Gastrocnemius medialis (tissue), 4 donors: ENCODE results near the gene CIROP. TPM values are rescaled to one million over a fixed set of nuclear protein-coding genes. Genes with fewer than 3 reads are reported as not detected.

ENCODE experiments used
- ATAC-seq, 2 donors: fragments of 150-250 bp; one replicate each; pipeline ENCODE4 v1.9.1; 2016
- DNase-seq, 2 donors: peaks; one replicate each; pipeline ENCODE4 v3.0.0-alpha.2; 2019
- H3K27ac ChIP-seq, 4 donors: fragments of 200-600 bp; sonication (generic); 1 replicate in 1 of 4; 2 replicates in 3 of 4; pipeline ENCODE4 v1.5.1; 2016 to 2018; ENCODE audit warnings: mild to moderate bottlenecking in 2 of 4, moderate library complexity in 1 of 4
- H3K27me3 ChIP-seq, 3 donors: fragments of 200-600 bp; sonication (generic) in 2 of 3; 1 replicate in 1 of 3; 2 replicates in 2 of 3; pipeline versions ENCODE4 v1.5.1 to v1.6.0; 2016 to 2019; ENCODE audit warnings: mild to moderate bottlenecking in 1 of 3, moderate library complexity in 1 of 3
- H3K36me3 ChIP-seq, 2 donors: fragments of 200-600 bp; sonication (generic) in 1 of 2; one replicate each; pipeline ENCODE4 v1.5.1; 2017 to 2018
- H3K4me1 ChIP-seq, 2 donors: fragments of 200-600 bp; sonication (generic) in 1 of 2; one replicate each; pipeline ENCODE4 v1.5.1; 2016 to 2017; ENCODE audit warnings: mild to moderate bottlenecking in 2 of 2
- H3K4me3 ChIP-seq, 4 donors: fragments of 200-600 bp; sonication (generic) in 3 of 4; 1 replicate in 1 of 4; 2 replicates in 3 of 4; pipeline ENCODE4 v1.5.1; 2016 to 2019; ENCODE audit warnings: mild to moderate bottlenecking in 2 of 4
- H3K9me3 ChIP-seq, 3 donors: fragments of 200-600 bp; sonication (generic) in 2 of 3; 1 replicate in 1 of 3; 2 replicates in 2 of 3; pipeline ENCODE4 v1.5.1; 2016 to 2019
- POLR2A ChIP-seq, 2 donors: fragments of 450-650 bp; IDR thresholded peaks; one replicate each; pipeline ENCODE4 v1.6.1; 2017; ENCODE audit warnings: antibody characterized with exemption in 2 of 2, mild to moderate bottlenecking in 2 of 2, moderate library complexity in 2 of 2
- in situ Hi-C, 4 donors: fragments of 200-750 bp; cut with MboI; loops; one replicate each; pipeline versions ENCODE4 v1.15.0 to v1.8.0; 2017; ENCODE audit warnings: low sequenced_read_pairs in 4 of 4
- intact Hi-C: fragments of 100-400 bp; cut with DNase I; formaldehyde crosslinking; loops from one replicate; pipeline ENCODE4 v1.15.1; 2023; ENCODE audit warnings: low total_unique reads
- total RNA-seq, 4 donors: library from RNA; depleted of rRNA; stranded (reverse); fragments of >200 nt; gene quantifications; one replicate each; pipeline versions ENCODE4 v1.1.0 to v1.2.3, GENCODE V29; 2016
- TF ChIP-seq, protein P1 (sequence below), 5 experiments: fragments of 450-650 bp in 3 of 5; fragments of 200-600 bp in 2 of 5; sonication (generic) in 2 of 5; IDR thresholded peaks in 4 of 5; conservative IDR thresholded peaks in 1 of 5; 1 replicate in 4 of 5; 2 replicates in 1 of 5; pipeline ENCODE4 v1.5.1; 2016 to 2019; ENCODE audit warnings: antibody characterized with exemption in 5 of 5, mild to moderate bottlenecking in 3 of 5, moderate library complexity in 3 of 5

The CIROP gene
- total RNA-seq, 4 donors from 2014 or later, result not detected

DNA sequence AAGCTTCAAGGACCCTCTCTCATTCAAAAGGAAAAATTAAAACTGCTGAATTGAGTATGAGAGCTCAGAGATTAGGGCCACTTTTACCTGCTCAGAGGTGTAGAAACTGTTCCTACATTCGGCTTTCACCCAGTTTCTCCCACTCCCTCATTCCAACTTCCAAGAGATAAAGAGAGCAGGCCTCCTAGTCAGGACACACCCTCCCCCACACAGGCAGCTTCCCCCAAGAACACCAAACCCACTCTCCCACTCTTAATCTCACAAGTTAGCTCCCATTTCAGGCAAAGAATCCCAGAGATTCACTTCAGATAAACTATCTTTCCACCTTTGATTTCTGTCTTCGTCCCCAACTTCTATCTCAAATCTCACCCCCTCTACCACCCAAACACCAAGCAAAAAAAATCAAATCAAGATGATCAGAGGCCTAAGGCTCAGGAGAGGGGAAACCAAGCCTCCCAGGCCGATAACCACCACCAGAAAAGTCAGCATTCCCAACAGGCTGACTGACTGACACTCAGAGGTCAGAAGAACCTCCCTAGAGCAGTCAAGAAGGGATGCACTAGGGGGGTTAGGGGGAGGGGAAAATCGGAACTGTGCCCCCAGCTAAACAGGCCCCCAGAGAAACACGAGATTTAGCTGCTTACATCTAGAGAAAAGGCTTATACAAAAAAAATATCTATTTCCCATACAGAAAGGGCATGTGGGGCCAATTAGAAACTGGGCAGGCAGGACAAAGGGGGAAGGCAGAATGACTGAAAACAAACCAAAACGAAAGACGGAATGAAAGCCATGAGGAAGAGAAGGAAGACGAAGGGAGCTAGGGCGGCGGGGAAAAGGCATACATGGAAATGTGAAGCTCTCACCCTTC, 34.3 kb downstream of the CIROP start:
- no peaks in the 10 kb centered on the region for H3K9me3 ChIP-seq
- TF ChIP-seq POLR2A (IDR thresholded peaks at IDR 0.05), result no peak
- TF ChIP-seq, protein P1, sequence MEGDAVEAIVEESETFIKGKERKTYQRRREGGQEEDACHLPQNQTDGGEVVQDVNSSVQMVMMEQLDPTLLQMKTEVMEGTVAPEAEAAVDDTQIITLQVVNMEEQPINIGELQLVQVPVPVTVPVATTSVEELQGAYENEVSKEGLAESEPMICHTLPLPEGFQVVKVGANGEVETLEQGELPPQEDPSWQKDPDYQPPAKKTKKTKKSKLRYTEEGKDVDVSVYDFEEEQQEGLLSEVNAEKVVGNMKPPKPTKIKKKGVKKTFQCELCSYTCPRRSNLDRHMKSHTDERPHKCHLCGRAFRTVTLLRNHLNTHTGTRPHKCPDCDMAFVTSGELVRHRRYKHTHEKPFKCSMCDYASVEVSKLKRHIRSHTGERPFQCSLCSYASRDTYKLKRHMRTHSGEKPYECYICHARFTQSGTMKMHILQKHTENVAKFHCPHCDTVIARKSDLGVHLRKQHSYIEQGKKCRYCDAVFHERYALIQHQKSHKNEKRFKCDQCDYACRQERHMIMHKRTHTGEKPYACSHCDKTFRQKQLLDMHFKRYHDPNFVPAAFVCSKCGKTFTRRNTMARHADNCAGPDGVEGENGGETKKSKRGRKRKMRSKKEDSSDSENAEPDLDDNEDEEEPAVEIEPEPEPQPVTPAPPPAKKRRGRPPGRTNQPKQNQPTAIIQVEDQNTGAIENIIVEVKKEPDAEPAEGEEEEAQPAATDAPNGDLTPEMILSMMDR (IDR thresholded peaks at IDR 0.05 in 4 of 5, conservative IDR thresholded peaks at IDR 0.05 in 1 of 5), result no peak
- in situ Hi-C loops, result no loop called here
- peaks cover 25 to 32% of the 10 kb centered on the region in 2 donors for H3K4me1 ChIP-seq
- peak overlapping the region; percentile 88 to 95 (median 90) for H3K27ac ChIP-seq
- ATAC-seq (no peak), DNase-seq (no peak)
- intact Hi-C loops, result loop anchor here (2.0 to 5.0 kb wide), 2 partner anchors 24 to 117 kb away; partner anchors contain the start of genes ACIN1 and C14orf119
- peaks cover 0 to 62% of the 10 kb centered on the region in 2 donors for H3K36me3 ChIP-seq
- H3K4me3 ChIP-seq, result peak overlapping the region; percentile 68 to 81 (median 74)
- no peaks in the 10 kb centered on the region for H3K27me3 ChIP-seq

DNA sequence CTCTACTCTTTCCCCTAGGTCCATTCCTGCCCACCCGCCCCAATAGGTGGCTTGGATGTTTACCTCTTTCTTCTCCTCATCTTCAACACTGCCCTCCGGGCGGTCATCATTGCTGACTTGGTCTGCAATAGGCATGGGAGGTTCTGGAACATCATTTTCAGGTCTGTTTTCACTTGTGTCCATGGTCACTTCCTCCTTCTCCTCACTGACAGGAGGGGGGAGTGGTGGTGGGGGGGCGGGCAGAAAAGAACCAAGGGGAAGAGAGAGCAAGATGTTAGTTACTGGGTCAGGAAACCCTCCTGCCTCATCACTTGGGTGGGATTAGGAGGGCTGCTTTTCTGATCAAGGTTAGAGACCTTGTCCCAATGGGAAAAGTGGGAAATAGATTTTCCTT, 35.4 kb downstream of the CIROP start:
- Histone ChIP-seq H3K27me3 (no peaks in the 10 kb centered on the region), H3K9me3 (no peaks in the 10 kb centered on the region), H3K4me3 (no peak overlapping the region), H3K36me3 (peaks cover 0 to 62% of the 10 kb centered on the region in 2 donors), H3K27ac (peak overlapping the region; percentile 45 to 95 (median 89)), H3K4me1 (peaks cover 25 to 32% of the 10 kb centered on the region in 2 donors)
- in situ Hi-C loops, result no loop called here
- TF ChIP-seq POLR2A (IDR thresholded peaks at IDR 0.05), result no peak
- TF ChIP-seq, protein P1 (IDR thresholded peaks at IDR 0.05 in 4 of 5, conservative IDR thresholded peaks at IDR 0.05 in 1 of 5), result no peak
- DNase-seq, result no peak
- no peak for ATAC-seq
- intact Hi-C loops, result no loop called here

DNA sequence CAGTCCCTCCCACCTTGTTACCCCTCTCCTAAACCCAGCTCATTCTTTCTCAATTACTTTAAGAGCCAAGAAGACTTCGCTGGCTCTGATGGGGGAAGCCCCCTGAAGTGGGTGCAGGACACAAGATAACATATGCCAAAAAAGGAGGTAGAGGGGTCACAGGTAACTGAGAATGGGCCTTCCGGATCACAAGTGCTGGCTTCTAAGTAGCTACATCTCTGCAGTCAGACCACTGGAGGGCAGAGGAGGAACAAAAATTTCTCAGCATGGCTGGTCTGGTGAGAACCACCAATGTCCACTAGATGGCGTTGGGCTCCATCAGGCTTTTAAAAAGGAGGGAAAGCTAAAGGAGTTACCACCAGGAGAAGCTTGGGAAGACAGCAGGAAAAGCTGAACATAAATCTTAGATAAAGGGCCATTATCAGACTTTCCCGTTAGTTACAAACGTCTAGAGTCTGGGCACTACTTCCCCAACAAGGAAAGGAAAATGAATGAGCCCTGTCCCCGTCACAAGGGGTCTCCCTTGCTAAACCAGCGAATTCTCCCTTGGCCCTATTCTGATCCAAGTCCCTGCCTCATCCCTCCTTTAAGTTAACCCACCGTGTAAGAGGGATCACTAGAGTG, 35.9 kb downstream of the CIROP start:
- peak; percentile 69 to 82 for DNase-seq
- in situ Hi-C loops, result no loop called here

DNA sequence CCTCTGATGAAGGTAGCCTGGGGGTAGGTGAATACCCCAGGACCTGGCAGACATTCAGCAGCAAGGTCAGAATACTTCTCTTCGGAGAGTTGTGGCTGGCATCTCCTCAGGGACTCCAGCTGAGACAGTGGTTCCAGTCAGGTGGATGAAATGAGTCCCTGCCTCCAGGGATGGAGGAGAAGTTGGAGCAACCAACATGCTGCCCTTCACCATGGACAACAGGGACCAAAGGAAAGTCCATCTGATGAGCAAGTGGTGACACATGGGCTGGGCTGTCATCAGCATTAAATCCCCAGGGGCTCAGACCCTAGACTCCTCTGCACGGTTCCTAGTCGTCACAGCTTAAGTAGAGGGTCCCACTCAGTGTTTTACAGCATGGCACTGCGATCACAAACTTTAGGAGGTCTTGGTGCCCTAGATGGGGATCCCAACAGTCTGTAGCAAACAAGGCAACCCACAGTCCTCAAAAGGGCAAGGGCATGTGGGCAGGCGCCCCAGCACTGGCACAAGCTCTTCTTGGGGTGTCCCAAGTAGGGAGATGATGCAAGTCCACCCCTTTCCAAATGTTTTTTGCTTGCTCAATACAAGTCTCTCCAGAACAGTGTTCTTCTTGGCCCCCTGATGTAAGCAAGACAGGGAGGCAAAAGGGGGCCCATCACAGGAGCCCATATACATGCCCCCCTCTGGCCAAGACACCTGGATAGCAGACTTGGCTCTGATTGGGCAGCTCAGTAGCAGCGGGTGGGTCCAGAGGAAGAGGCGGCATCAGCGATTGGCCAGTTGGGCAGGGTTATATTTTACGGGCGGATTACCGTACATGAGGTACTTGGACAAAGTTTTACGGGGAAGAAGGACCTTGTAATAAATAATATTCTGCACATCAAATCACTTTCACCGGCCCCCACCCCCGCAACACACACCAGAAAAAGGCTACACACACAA, 36.7 kb downstream of the CIROP start:
- ATAC-seq, result no peak
- intact Hi-C loops, result no loop called here
- Histone ChIP-seq H3K36me3 (peaks cover under 1 to 68% of the 10 kb centered on the region in 2 donors), H3K9me3 (no peaks in the 10 kb centered on the region), H3K27ac (peak overlapping the region in 3 of 4 donors; percentile 19 to 90 (median 88)), H3K27me3 (no peaks in the 10 kb centered on the region), H3K4me1 (peaks cover 25 to 32% of the 10 kb centered on the region in 2 donors), H3K4me3 (no peak overlapping the region)
- no peak for DNase-seq
- in situ Hi-C loops, result no loop called here
- TF ChIP-seq, protein P1 (IDR thresholded peaks at IDR 0.05 in 4 of 5, conservative IDR thresholded peaks at IDR 0.05 in 1 of 5), result no peak
- no peak for TF ChIP-seq POLR2A (IDR thresholded peaks at IDR 0.05)

More for the DNA sequence above, 35.9 kb downstream of the CIROP start:
- peak; percentile 84 to 87 for ATAC-seq
- Histone ChIP-seq H3K36me3 (peaks cover 0 to 64% of the 10 kb centered on the region in 2 donors), H3K27ac (peak overlapping the region; percentile 45 to 95 (median 89)), H3K4me1 (peaks cover 25 to 32% of the 10 kb centered on the region in 2 donors), H3K27me3 (no peaks in the 10 kb centered on the region), H3K9me3 (no peaks in the 10 kb centered on the region), H3K4me3 (no peak overlapping the region)
- intact Hi-C loops, result no loop called here
- no peak for TF ChIP-seq POLR2A (IDR thresholded peaks at IDR 0.05)
- TF ChIP-seq, protein P1 (IDR thresholded peaks at IDR 0.05 in 4 of 5, conservative IDR thresholded peaks at IDR 0.05 in 1 of 5), result peak; percentile 88 to 97 (median 95)
